Activated CD4-positive, CD25-positive, alpha-beta regulatory T cell treated with anti-CD3 and anti-CD28 coated beads, Interleukin-2, amount 50 U/mL, for 72 hours (primary cell): ENCODE results near the gene HOXC10.

Experiments used
- DNase-seq: peaks from one replicate; pipeline ENCODE4 v3.0.0; 2021

Gene HOXC10

DNA sequence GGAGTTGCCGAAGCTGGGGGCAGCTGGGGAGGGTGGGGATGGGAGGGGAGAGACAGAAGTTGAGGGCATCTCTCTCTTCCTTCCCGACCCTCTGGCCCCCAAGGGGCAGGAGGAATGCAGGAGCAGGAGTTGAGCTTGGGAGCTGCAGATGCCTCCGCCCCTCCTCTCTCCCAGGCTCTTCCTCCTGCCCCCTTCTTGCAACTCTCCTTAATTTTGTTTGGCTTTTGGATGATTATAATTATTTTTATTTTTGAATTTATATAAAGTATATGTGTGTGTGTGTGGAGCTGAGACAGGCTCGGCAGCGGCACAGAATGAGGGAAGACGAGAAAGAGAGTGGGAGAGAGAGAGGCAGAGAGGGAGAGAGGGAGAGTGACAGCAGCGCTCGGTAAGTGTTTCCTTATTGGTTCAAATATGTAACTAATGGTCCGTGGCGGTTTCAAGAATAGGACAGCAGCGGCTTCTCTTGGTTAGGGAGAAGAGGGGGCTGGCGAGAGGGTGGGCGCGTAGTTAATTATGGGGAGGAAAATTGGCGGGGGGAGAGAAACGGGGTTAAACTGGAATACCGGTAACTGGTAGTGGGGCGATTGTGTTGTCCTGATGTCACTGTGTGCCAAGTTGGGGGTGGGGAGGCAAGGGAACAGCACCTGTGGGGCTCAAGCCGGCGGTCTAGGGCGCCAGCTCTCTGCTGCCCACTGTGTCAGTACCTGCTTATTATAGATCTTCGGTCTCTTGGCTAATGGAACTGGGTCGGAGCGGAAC lies 32.3 kb downstream of the HOXC10 start:
- no peak for DNase-seq

DNA sequence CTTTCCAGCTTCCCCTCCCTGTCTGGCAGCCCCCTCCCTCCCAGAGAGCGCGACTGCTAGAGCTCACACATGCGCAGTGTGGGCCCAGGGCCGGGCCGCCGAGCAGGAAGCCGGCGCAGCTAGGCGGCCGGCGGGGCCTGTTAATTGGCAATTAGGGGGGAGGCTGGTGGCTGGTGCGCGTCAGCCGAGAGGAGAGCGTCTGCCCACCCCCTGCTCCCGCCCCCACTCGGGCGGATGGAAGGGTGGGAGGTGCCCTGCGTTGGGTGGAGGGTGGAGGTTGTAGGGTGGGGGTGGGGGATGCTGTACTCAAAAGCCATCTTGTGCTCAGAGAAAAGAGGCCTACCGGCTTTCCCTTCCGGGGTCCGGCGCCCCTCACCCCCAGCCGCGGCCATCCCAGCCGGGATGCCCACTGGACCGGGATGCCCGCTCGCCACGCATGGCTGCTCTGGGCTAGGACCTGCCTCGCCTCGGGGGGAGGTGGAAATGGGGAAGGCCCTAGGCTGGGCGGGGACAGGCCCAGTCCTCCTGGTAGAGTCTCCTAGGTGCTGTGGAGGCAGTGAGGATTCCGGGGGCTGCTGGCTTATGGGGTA lies 33.0 kb downstream of the HOXC10 start:
- DNase-seq = peak; percentile 63

DNA sequence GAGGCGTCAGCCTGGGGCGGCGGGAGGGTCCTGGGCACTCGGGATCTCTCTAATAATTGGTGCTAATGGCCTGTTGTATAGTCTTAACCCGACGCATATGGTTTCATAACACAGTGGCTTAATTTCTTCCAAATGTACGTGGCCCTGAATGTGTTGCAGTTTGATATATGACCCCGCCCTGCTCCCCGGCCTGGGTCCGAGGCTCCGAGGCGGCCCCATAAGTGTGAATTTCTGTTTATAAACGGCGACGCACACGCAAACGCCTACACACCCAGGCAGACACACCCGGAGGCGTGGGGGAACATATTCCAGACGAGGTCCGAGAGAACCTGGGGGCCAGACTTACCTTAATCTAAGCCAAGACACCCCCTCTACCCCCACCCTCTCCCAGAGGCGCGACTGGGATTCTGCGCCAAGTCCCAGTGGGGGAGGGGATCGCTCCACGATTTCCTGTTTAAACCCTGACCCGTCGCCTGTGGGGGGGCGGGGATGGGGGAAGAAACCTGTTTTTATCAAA lies 33.6 kb downstream of the HOXC10 start:
- DNase-seq = no peak

DNA sequence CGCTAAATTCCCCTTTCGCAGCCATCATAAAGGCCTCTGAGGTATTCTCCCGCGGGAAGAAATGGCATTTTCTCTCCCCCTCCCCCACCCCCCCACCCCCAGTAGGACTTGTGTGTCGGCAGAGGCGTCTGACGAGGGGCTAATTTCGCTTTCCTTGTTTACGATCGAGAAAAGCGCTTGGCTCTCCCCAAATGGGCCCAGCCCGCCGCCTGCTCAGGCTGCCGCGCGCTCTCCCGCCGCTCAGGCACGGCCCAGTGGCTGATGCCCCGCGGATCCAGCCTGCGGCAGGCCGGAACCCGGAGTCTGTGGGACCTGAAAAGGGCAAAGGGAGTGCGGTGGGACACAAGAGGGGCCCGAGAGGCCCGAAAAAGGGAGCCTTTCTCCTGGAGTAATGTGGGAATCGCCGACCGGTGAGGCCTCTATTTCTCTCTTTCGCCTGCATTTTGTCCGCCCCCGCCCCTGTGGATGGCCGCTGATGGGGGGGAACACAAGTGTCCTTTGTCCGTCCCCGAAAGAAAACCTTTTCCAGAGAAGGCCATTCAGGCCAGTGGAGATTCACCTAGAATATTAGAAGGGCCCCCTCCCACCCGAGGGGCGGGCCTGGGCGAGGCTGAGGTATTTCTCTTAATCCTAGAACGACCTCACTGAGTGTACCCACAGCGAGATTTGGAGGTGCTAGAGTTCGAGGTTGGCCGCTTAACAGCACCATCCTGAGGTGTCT lies 34.3 kb downstream of the HOXC10 start:
- no peak for DNase-seq

DNA sequence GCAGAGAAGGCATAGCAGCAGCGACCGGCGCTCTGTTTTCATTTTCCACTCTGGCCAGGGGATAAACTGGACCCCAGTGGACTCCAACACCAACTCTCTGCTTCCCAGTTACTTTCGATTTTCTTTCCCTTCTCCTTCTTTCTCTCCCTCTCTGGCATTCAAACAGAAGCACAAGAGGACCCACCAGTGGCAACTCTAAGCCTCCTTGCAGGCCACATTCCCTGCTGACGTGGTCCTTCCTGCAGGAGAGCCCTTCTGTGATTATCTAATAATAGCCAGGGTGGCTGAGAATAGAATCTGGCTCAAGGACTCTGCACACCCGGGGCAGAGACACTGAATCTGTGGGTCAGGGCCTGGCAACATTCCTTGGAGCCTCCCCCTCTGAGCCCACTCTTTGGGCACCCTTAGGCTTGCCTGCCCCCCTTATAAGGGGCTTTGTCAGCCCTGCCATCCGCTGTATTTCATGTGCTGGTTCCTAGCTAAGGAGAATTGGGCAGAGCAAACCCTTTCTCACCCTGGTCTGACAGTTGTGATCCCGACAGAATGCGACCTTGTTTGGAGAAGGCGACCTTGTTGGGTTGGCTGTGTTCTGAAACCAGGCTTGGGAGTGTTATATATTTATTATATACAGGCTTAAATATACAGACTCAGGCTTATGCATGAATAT lies 35.1 kb downstream of the HOXC10 start:
- DNase-seq = no peak

DNA sequence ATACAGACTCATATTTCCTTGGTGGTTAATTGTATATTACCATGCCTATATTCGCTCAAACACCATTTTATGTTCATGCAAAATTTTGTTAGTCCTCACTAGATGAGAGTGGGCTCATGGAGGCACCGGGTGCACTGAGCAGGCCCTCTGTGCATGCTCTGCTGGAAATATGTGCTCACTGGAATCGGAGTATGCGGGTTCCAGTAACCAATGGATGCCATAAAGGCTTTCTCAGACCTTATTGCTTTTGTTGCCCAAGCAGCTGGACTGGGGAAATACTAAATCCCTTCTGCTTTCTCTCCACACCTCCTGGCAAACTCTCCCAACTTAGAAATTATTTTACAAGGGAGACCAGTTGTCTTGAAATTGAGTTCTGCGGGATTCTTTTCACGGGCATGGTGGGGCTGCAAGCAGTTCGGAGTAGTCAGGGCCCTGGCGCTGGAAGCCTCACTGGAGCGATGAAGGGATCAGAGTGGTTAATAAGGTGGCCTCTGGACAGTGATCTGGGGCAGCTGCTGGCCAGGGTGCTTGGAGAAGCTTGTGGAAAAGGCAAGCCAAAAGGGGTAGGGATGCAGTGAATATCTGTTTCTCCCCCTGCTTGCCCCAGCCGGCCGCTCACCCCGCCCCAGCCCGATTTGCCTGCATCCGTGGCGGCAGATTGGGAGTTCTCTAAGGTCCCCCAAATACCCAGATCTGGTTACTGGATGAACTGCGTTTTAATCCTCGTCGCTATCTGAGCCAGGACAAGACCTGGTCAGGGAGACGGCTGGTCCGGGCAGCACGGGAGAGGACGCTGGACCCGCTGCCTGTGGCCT lies 35.9 kb downstream of the HOXC10 start:
- DNase-seq = no peak

DNA sequence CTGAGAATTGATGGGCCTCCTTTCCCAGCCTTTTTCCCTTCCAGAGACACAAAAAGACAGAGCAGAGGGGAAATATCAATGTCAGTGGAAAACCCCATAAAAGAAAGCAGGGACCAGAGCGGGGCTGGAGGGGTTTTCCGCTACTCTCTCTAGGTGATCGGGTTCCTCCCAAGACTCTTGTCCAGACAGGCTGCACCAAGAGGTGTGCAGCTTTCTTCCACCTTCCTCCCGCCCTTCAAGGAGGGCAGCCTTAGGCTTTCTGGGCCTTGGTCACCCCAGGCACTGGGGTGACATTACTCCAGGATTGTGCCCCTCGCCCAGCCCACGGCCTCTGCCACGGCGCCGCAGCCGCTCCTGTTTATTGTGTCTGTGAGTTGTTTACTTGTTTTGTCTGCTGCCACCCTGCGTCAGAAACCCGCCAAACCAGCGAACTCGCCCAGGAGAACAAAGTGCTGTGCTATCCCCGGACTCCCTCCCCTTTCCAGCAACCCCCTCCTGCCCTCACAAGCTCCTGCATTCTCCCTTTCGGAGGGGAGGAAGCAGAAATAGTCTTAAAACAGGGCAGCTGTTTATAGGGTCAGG lies 36.6 kb downstream of the HOXC10 start:
- no peak for DNase-seq

DNA sequence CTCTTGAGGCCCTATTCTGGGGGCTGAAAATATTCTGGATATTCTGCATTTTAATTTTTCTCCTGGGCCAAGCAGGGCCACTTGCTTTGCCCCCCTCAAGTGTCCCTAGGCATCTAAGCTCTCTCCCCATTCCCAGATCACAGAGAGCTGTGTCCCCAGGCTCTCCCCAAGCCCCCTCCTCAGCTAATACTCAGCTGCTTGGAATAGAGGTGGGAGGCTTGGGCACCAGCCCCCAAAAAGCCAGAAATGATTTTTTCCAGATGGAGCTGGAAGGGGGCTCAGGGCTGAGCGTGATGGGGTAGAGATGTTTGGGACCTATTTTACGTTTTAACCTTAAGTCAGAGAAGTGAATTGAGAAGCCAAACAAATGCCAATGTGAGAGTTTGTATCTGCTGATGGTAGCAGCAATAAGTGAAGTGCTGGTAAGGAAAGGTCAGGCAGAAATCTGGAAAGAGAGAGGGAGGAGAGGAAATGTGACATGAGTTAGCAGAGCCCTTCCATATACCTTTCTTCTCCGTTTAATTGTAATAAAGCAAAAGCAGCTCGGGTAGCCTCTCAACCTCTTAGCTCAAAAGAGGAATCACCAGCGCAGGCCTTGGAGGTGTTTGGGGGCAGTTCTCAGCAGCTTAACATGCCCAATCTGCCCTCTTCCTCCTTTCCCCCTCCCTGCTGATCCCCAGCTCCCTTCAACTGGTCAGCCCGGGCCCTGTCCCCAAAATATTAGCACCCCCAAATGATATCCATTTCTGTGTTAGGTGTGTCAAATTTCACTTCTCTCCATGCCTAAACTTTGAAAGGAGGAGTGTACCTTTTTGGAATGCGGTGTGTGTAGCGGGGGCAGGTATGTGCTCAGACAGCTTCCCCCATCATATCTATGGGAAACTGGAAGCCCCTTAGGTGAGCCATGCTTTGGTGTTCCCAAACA lies 38.3 kb downstream of the HOXC10 start:
- no peak for DNase-seq

DNA sequence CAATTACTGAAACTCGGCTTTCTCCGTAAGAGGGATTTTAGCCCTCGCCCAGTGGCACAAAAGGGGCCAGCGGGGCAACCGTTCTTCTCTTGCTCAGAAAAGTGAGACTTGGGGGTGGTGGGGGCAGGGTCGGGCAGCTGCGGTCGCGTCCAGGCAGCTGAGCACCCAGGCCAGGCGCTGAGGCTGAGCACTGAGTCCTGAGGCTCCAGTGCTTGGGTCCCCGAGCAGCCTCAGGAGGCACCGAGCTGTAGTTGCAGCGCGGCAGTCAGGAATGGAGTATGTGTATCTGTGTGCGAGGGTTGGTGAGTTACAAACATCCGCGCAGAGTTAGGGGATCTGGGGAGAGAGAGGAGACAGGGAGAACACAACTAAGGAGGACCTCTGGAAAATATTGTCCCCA lies 39.2 kb downstream of the HOXC10 start:
- no peak for DNase-seq

DNA sequence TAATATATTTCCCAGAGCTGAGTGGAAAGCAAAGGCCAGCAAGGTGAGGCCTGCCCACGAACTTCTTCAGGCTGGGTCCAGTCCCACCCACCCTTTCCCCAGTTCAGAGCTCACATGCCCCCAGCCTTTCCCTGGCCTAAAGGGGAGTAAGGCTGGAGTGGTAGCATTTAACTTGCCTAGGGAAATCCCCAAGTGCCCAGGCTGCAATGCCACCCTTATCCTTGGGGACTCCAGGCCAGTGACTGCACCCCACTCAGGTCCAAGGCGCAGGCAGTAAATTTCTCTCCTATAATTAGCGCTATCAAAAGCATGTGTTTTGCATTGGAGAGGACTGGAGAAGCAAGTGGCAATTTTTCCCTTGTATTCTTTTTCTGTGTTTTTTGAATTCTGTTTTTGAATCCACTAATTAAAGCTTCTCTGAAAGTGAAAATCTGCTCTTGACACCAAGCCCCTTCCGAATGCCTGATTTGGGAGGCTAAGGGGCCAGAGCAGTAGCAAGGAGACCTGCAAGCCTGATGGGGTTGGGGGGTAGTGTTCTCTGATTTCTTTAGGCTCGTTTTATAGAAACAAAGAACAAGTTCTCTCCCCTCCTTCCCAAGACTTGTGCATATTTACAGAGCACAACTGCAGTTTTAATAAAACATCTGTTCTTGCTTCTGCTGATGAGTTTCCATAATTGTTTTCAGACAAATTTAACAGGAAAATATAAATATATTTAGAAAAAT lies 39.8 kb downstream of the HOXC10 start:
- no peak for DNase-seq

DNA sequence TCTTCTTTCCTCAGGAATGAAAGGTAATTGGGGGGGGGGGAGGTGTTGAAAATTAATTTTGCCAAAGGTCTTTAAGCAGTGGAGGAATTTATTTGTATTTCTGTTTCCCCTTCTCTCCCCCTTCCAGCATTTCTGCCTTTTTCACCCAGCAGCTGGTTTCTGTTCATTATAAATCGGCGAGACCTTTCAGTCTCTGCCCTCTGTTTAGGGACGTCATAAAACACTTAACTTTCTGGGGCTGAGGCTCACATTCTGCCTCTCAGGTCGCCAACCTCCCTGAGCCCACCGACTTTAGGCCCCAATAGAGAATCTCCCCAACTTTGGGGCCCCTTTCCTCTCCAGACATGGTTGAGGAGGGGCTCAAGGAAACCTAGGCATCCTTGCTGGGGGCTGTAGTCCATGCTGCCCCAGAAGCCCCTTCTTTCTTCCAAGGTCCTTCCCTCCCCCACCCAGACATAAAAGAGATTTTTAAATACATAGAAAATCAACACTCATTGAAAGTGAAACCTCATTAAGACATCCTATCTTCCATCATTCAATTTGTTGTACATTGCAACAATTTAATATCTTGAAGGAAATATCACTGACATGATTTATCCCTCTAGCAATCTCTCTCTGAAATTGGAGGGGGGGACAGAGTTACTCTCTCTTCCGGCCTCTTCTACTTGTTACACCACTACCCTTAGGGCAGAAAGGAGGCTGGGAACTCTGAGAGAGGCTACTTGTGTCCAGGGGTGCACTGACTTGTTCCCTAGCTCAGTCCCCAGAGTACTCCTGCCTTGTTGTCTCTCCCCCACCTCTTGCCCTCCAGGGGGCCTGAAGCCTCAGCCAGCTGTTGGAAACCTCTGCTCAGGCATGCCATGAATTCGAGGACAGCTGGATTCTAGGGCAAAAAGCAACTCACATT lies 40.8 kb downstream of the HOXC10 start:
- DNase-seq = no peak

DNA sequence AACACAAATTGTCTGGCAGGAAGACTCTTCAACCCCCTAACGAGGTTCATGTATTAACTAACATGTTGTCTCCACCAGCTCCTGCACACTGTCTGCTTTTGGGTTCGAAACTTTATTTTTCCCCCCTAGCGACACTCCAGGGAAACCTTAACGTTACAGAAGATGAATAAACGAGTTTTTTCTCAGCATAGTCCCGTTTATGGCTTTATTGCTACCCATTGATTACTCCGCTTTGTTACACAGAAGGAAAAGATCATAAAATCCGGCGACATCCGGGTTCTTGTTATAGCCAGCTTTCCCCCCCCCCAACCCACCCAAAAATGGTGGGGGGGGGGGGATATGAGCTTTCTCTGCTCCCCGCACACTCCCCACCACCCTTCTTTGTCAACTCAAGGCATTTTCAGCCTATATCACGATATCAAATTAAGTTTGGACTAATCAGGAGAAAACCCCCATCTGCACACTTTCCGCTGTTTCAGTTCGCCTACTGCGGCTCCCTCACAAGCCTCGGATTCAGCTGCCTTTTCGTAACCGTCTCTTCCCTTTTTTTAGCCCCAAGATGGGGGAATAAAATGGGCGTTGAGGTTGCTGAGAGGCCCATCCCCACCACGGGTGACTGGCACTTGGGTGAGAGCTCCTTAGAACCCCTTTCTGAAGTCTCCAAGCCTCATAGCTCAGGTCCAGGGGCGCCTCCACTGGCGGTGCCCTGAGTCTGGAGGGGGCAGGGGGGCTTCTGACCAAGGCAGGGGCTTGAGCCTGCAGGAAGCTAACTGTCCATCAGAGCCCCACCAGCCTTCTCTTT lies 41.9 kb downstream of the HOXC10 start:
- DNase-seq = no peak

DNA sequence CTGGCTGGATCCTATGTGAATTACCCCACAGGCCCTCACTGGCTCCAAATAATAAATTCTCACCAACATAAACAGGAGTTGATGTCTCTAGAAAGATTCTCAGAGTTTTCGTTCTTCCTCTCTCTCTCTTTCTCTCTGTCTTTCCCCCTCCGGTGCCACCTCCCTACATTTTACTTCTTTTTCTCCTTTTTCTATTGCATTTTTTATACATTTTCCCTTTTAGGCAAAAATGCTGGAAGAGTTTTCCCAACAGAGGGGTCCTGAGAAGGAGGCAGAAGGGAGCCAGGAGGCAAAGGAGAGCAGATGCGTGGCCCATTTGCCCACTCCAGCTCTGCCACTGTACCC lies 42.5 kb downstream of the HOXC10 start:
- no peak for DNase-seq

DNA sequence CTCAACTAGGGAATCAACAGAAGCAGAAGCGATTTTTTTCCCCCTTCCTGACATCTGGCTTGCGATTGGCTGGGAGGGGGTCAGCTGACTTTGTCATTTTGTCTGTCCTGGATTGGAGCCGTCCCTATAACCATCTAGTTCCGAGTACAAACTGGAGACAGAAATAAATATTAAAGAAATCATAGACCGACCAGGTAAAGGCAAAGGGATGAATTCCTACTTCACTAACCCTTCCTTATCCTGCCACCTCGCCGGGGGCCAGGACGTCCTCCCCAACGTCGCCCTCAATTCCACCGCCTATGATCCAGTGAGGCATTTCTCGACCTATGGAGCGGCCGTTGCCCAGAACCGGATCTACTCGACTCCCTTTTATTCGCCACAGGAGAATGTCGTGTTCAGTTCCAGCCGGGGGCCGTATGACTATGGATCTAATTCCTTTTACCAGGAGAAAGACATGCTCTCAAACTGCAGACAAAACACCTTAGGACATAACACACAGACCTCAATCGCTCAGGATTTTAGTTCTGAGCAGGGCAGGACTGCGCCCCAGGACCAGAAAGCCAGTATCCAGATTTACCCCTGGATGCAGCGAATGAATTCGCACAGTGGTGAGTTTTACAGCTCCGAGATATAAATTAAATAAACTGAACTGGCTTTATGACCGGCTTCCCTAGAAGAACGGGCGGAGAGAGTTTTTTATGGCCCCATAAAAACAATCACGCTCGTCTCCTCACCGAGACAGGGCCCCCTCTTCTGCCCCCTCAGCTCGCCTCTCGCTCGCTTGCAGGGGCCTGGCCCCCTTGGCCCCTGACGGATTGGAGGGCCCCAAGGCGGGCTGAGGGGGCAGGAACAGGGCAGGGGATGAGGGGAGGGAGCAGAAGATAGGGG lies 43.6 kb downstream of the HOXC10 start, which contains the start of gene HOXC6:
TSS of gene HOXC6 (plus strand) at position 127 of the 888 bp plus-strand sequence. CDS start at position 209, 82 bp downstream.
- DNase-seq = no peak

DNA sequence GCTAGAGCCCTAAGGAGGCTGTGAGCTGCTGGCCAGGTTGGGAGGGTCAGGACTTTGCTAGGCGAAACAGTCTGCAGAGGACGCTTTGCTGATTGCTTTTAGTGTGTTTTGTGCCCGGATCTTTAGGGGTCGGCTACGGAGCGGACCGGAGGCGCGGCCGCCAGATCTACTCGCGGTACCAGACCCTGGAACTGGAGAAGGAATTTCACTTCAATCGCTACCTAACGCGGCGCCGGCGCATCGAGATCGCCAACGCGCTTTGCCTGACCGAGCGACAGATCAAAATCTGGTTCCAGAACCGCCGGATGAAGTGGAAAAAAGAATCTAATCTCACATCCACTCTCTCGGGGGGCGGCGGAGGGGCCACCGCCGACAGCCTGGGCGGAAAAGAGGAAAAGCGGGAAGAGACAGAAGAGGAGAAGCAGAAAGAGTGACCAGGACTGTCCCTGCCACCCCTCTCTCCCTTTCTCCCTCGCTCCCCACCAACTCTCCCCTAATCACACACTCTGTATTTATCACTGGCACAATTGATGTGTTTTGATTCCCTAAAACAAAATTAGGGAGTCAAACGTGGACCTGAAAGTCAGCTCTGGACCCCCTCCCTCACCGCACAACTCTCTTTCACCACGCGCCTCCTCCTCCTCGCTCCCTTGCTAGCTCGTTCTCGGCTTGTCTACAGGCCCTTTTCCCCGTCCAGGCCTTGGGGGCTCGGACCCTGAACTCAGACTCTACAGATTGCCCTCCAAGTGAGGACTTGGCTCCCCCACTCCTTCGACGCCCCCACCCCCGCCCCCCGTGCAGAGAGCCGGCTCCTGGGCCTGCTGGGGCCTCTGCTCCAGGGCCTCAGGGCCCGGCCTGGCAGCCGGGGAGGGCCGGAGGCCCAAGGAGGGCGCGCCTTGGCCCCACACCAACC lies 44.8 kb downstream of the HOXC10 start:
- DNase-seq = no peak

DNA sequence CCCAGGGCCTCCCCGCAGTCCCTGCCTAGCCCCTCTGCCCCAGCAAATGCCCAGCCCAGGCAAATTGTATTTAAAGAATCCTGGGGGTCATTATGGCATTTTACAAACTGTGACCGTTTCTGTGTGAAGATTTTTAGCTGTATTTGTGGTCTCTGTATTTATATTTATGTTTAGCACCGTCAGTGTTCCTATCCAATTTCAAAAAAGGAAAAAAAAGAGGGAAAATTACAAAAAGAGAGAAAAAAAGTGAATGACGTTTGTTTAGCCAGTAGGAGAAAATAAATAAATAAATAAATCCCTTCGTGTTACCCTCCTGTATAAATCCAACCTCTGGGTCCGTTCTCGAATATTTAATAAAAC lies 45.5 kb downstream of the HOXC10 start:
- DNase-seq = no peak
